Activated naive CD8-positive, alpha-beta T cell treated with anti-CD3 and anti-CD28 coated beads, Interleukin-2, amount 10 ng/mL, durations not matched to agents 7 days and 5 days (primary cell): ENCODE results near the gene FBRS. TPM values are rescaled to one million over a fixed set of nuclear protein-coding genes. Genes with fewer than 3 reads are reported as not detected.

Source experiments
- ATAC-seq: fragments of 150-1000 bp; cut with Tn5 transposase; one replicate; pipeline ENCODE4 v1.10.0; 2021; ENCODE audit warnings: low read depth, moderate library complexity
- POLR2A ChIA-PET: fragments of 350-600 bp; sonication (Branson Sonifier 250); formaldehyde crosslinking; loops from one replicate; lab custom pipeline; 2021; ENCODE audit warnings: antibody characterized with exemption; lab: Charles Lee
- DNase-seq: peaks from one replicate; pipeline ENCODE4 v3.0.0; 2021
- H3K27ac Mint-ChIP-seq: one replicate; pipeline ENCODE4 v1.8.0; 2022; ENCODE audit warnings: mild to moderate bottlenecking, mixed read lengths
- H3K27me3 Mint-ChIP-seq: one replicate; pipeline ENCODE4 v1.8.0; 2022; ENCODE audit warnings: mild to moderate bottlenecking, moderate library complexity, mixed read lengths
- H3K36me3 Mint-ChIP-seq: one replicate; pipeline ENCODE4 v1.8.0; 2021; ENCODE audit warnings: mild to moderate bottlenecking, mixed read lengths
- H3K4me1 Mint-ChIP-seq: one replicate; pipeline ENCODE4 v1.8.0; 2021; ENCODE audit warnings: mixed read lengths
- H3K4me3 Mint-ChIP-seq: one replicate; pipeline ENCODE4 v1.8.0; 2022; ENCODE audit warnings: mild to moderate bottlenecking, moderate library complexity, mixed read lengths
- H3K9me3 Mint-ChIP-seq: one replicate; pipeline ENCODE4 v1.8.0; 2021; ENCODE audit warnings: mixed read lengths
- total RNA-seq, 2 experiments: library from RNA; stranded (reverse); gene quantifications; one replicate each; pipeline ENCODE4 v1.2.3, GENCODE V29; 2021

The FBRS gene
- total RNA-seq = 100 to 1,000 TPM; 140 to 143 TPM

- H3K36me3 Mint-ChIP-seq = peaks cover 26% of the 10 kb centered on the region
- POLR2A ChIA-PET = interaction anchor here (0.6 to 4.1 kb wide), 24 partner anchors 8 to 851 kb away, joined by 3 to 52 read pairs (median 5); partner anchors contain the start of genes CORO1A, DCTPP1, PHKG2 and PRR14
Observed at GRCh38 chr16:30657866-30658730, at the start of gene FBRS. FBRS (plus strand) TSS chr16:30658431; CDS start chr16:30659519, 1,088 bp downstream.

DNA sequence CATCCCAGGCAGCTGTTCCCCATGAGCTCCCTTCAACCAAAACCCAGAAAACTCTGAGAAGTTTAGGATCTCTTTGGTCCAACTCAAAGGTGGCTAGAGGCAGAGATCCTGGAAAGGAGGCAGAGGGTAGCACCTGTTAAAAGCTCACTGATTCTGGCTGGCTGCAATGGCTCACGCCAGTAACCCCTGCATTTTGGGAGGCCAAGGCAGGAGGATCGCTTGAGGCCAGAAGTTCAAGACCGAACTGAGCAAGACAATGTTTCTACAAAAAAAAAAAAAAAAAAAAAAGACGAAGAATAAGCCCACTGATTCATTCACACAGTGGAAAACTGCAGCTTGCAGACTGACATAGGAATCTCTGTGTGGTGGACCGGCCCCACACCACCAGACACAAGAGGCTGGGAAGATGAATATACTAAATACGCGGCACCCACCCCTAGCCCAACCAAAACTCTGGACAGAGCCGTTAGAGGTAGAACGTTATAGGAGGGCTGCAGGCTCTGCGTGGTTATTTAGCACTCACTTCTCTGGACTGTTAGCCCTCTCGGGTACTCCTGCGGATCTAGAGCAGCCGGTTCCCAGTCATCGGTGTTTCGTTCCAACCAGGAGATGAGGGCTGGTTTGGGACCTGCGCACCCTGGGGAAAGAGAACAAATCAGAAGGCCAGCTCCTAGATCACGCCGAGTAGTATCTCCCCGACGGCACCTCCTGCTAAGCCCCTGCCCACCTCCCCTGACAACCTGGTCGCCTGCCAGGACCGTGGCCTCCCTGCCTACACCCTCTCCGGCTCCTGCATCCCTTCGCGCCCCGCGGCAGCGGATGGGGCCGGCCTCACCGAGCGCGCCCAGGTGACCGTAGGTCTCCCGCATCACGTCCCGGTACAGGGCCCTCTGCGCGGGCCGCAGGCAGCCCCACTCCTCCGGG is 49.0 kb upstream of the FBRS start:
- no peaks in the 10 kb centered on the region for H3K9me3 Mint-ChIP-seq
- peaks cover 20% of the 10 kb centered on the region for H3K36me3 Mint-ChIP-seq
- peak; percentile 75 for DNase-seq
- H3K27me3 Mint-ChIP-seq = no peaks in the 10 kb centered on the region
- ATAC-seq = peak; percentile 41
- POLR2A ChIA-PET = interaction anchor here (0.6 to 4.2 kb wide), 19 partner anchors 11 to 532 kb away, joined by 3 to 22 read pairs (median 5); partner anchors contain the start of genes FBRS, PRR14, ZNF688 and ZNF747
- H3K4me3 Mint-ChIP-seq = peak overlapping the region; percentile 96
- H3K4me1 Mint-ChIP-seq = peaks cover 24% of the 10 kb centered on the region
- H3K27ac Mint-ChIP-seq = peak overlapping the region; percentile 94

More at GRCh38 chr16:30657866-30658730, at the start of gene FBRS:
- Mint-ChIP-seq H3K4me1 (peaks cover 30% of the 10 kb centered on the region), H3K4me3 (peak within 1 kb of the TSS; percentile 93), H3K27ac (peak within 1 kb of the TSS; percentile 100), H3K27me3 (no peaks in the 10 kb centered on the region), H3K9me3 (no peaks in the 10 kb centered on the region)
- DNase-seq = peak; percentile 99
- peak; percentile 69 for ATAC-seq

GRCh38 chr16:30609926-30610839 is 48.0 kb upstream of the FBRS start, which contains the start of gene ZNF689:
ZNF689 (minus strand) TSS chr16:30610389; CDS start chr16:30610041, 348 bp downstream.
- no peaks in the 10 kb centered on the region for H3K27me3 Mint-ChIP-seq
- no peaks in the 10 kb centered on the region for H3K9me3 Mint-ChIP-seq
- H3K27ac Mint-ChIP-seq = peak within 1 kb of the TSS; percentile 94
- DNase-seq (peak; percentile 92), ATAC-seq (peak; percentile 89)
- H3K36me3 Mint-ChIP-seq = peaks cover 16% of the 10 kb centered on the region
- peak within 1 kb of the TSS; percentile 96 for H3K4me3 Mint-ChIP-seq
- peaks cover 24% of the 10 kb centered on the region for H3K4me1 Mint-ChIP-seq
- POLR2A ChIA-PET = interaction anchor here (0.5 to 4.2 kb wide), 19 partner anchors 10 to 427 kb away, joined by 3 to 22 read pairs (median 5); partner anchors contain the start of genes CORO1A, DCTPP1, FBRS and PRR14

- Mint-ChIP-seq H3K9me3 (no peaks in the 10 kb centered on the region), H3K27ac (no peak overlapping the region), H3K4me1 (peaks cover 11% of the 10 kb centered on the region), H3K27me3 (peaks cover 9% of the 10 kb centered on the region), H3K4me3 (no peak overlapping the region), H3K36me3 (no peaks in the 10 kb centered on the region)
- DNase-seq = peak; percentile 82
- POLR2A ChIA-PET = interaction anchor here (0.5 to 1.6 kb wide), 4 partner anchors 81 to 751 kb away, joined by 3 to 5 read pairs (median 4); partner anchors contain the start of genes DCTPP1 and ZNF747
- peak; percentile 79 for ATAC-seq
Observed at GRCh38 chr16:30615358-30616091, 42.7 kb upstream of the FBRS start.

- Mint-ChIP-seq H3K4me1 (peaks cover 6% of the 10 kb centered on the region), H3K27me3 (peaks cover 14% of the 10 kb centered on the region), H3K36me3 (no peaks in the 10 kb centered on the region), H3K9me3 (no peaks in the 10 kb centered on the region), H3K4me3 (no peak overlapping the region), H3K27ac (no peak overlapping the region)
- no peak for ATAC-seq
- POLR2A ChIA-PET = interaction anchor here (0.7 to 1.2 kb wide), 2 partner anchors 9 to 37 kb away, joined by 3 read pairs; partner anchors contain the start of gene ZNF689
- DNase-seq = no peak
Observed at GRCh38 chr16:30619202-30619601, 39.0 kb upstream of the FBRS start.

DNA sequence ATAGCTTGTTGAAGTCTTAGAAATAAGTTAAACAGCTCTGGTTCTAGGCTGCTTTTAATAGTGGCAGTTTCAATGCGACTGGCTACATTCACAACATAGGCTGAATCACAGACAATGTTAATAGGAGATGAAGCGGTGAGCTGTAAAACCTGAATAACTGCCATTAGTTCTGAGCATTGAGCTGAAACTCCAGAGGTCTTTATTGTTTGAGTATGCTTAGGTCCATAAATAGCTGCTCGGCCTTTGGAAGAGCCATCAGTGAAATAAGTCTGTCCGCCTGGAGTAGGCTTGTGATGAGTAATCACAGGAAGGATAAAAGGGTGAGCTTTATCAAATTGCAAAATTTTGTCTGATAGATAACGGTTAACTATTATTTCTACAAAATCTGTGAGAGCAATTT is 38.6 kb upstream of the FBRS start:
- POLR2A ChIA-PET = interaction anchor here (0.7 to 1.2 kb wide), 2 partner anchors 9 to 38 kb away, joined by 3 read pairs; partner anchors contain the start of gene ZNF689
- no peak for ATAC-seq
- Mint-ChIP-seq H3K4me1 (peaks cover 6% of the 10 kb centered on the region), H3K4me3 (no peak overlapping the region), H3K27me3 (peaks cover 14% of the 10 kb centered on the region), H3K36me3 (no peaks in the 10 kb centered on the region), H3K27ac (no peak overlapping the region), H3K9me3 (no peaks in the 10 kb centered on the region)
- no peak for DNase-seq

DNA sequence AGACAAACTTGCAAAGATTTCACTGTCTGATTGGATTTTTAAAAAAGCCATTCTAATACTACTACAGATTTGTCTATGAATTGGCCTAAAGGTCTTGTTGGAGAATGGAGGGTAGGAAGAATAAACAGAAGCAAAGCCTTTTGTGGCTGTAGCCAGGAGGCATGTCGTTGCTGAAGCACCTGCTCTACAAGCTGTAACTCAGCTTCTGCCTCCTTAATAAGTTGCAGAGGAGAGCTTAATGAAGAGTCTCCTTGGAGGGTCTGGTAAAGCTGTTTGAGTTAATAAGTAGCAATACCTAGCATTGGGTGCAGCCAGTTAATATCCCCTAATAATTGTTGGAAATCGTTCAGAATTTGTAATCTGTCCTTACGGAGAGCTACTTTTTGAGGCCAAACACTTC is 38.1 kb upstream of the FBRS start:
- Mint-ChIP-seq H3K27ac (no peak overlapping the region), H3K4me3 (no peak overlapping the region), H3K27me3 (peaks cover 14% of the 10 kb centered on the region), H3K9me3 (no peaks in the 10 kb centered on the region), H3K36me3 (no peaks in the 10 kb centered on the region), H3K4me1 (peaks cover 6% of the 10 kb centered on the region)
- no peak for ATAC-seq
- DNase-seq = no peak
- POLR2A ChIA-PET = interaction anchor here (0.6 to 1.2 kb wide), 3 partner anchors 10 to 38 kb away, joined by 3 read pairs; partner anchors contain the start of gene ZNF689

DNA sequence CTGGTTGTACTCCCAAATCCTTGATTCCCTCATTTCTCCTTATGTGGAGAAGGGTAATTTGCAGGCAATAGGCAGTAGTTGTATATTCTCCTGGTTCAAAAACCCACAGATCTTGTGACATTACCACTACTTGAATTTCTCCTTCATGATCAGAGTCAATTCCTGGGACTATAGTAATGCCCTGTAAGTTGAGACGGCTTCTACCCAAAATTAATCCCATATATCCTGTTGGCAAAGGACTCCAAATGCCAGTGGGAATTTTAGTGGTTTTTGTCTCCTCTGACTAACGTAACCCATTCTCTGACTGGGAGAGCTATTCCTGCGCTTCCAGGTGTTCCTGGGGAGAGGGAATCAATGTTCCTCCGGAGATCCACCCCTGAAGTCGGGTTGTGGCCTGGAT is 36.5 kb upstream of the FBRS start:
- H3K27ac Mint-ChIP-seq = no peak overlapping the region
- H3K27me3 Mint-ChIP-seq = peaks cover 12% of the 10 kb centered on the region
- no peak overlapping the region for H3K4me3 Mint-ChIP-seq
- H3K36me3 Mint-ChIP-seq = no peaks in the 10 kb centered on the region
- POLR2A ChIA-PET = interaction anchor here (2.1 kb wide), 1 partner anchor 13 kb away, joined by 6 read pairs; no protein-coding TSS in a partner anchor
- ATAC-seq = no peak
- no peak for DNase-seq
- peaks cover 4% of the 10 kb centered on the region for H3K4me1 Mint-ChIP-seq
- H3K9me3 Mint-ChIP-seq = no peaks in the 10 kb centered on the region

- no peaks in the 10 kb centered on the region for H3K36me3 Mint-ChIP-seq
- no peaks in the 10 kb centered on the region for H3K9me3 Mint-ChIP-seq
- H3K4me3 Mint-ChIP-seq = no peak overlapping the region
- no peak for ATAC-seq
- no peak for DNase-seq
- peaks cover 4% of the 10 kb centered on the region for H3K4me1 Mint-ChIP-seq
- H3K27ac Mint-ChIP-seq = no peak overlapping the region
- POLR2A ChIA-PET = interaction anchor here (0.6 to 2.1 kb wide), 2 partner anchors 14 to 134 kb away, joined by 3 to 6 read pairs; no protein-coding TSS in a partner anchor
- H3K27me3 Mint-ChIP-seq = peaks cover 12% of the 10 kb centered on the region
Observed at GRCh38 chr16:30622455-30623032, 35.7 kb upstream of the FBRS start.

GRCh38 chr16:30623536-30624283 is 34.5 kb upstream of the FBRS start:
- ATAC-seq (no peak), DNase-seq (no peak)
- Mint-ChIP-seq H3K27me3 (peaks cover 12% of the 10 kb centered on the region), H3K27ac (no peak overlapping the region), H3K4me1 (peaks cover 3% of the 10 kb centered on the region), H3K4me3 (no peak overlapping the region), H3K36me3 (no peaks in the 10 kb centered on the region), H3K9me3 (no peaks in the 10 kb centered on the region)
- POLR2A ChIA-PET = no interaction called here
